H9 (cell line): ENCODE results near the gene TMC3. TPM values are rescaled to one million over a fixed set of nuclear protein-coding genes. Genes with fewer than 3 reads are reported as not detected.

ENCODE experiments used
- DNase-seq: peaks from one replicate; pipeline ENCODE4 v3.0.0-alpha.2; 2017
- H2AFZ ChIP-seq: one replicate; pipeline ENCODE4 v1.6.1; 2013; ENCODE audit warnings: mild to moderate bottlenecking, low read length, control low read depth, moderate library complexity
- H2AK5ac ChIP-seq: 2 replicates; pipeline ENCODE4 v1.6.1; 2013; ENCODE audit warnings: low read length, control low read depth, mixed read lengths; ENCODE audit not compliant: insufficient read length
- H2BK120ac ChIP-seq: one replicate; pipeline ENCODE4 v1.6.1; 2013; ENCODE audit warnings: low read depth, mild to moderate bottlenecking, low read length, control low read depth, inconsistent platforms; ENCODE audit not compliant: poor library complexity, severe bottlenecking
- H2BK12ac ChIP-seq: 2 replicates; pipeline ENCODE4 v1.6.1; 2013; ENCODE audit warnings: low read length, control low read depth, mixed read lengths, low read depth; ENCODE audit not compliant: insufficient read length
- H2BK15ac ChIP-seq: 2 replicates; pipeline ENCODE4 v1.6.1; 2013; ENCODE audit warnings: low read depth, low read length, control low read depth
- H2BK20ac ChIP-seq: one replicate; pipeline ENCODE4 v1.6.1; 2013; ENCODE audit warnings: low read depth, mild to moderate bottlenecking, low read length, control low read depth, inconsistent platforms; ENCODE audit not compliant: poor library complexity, severe bottlenecking
- H2BK5ac ChIP-seq: 2 replicates; pipeline ENCODE4 v1.6.1; 2013; ENCODE audit warnings: low read length, control low read depth, mixed read lengths; ENCODE audit not compliant: insufficient read length
- H3K14ac ChIP-seq: 2 replicates; pipeline ENCODE4 v1.6.1; 2013; ENCODE audit warnings: low read length, control low read depth; ENCODE audit not compliant: insufficient read depth
- H3K18ac ChIP-seq: 2 replicates; pipeline ENCODE4 v1.6.1; 2013; ENCODE audit warnings: low read depth, mild to moderate bottlenecking, mixed read lengths, low read length, control low read depth; ENCODE audit not compliant: insufficient read length
- H3K23ac ChIP-seq: 2 replicates; pipeline ENCODE4 v1.6.1; 2013; ENCODE audit warnings: low read length, control low read depth, mixed read lengths, low read depth; ENCODE audit not compliant: insufficient read length
- H3K23me2 ChIP-seq: 2 replicates; pipeline ENCODE4 v1.6.1; 2013; ENCODE audit warnings: low read depth, mild to moderate bottlenecking, mixed read lengths, low read length, control low read depth; ENCODE audit not compliant: insufficient read length, poor library complexity, severe bottlenecking
- H3K27ac ChIP-seq: 2 replicates; pipeline ENCODE4 v1.5.1; 2013; ENCODE audit warnings: low read length, control low read depth, mixed read lengths, low read depth; ENCODE audit not compliant: insufficient read length
- H3K27me3 ChIP-seq: 2 replicates; pipeline ENCODE4 v1.6.1; 2013; ENCODE audit warnings: low read length, control low read depth, inconsistent platforms; ENCODE audit not compliant: insufficient read depth
- H3K4ac ChIP-seq: 2 replicates; pipeline ENCODE4 v1.6.1; 2013; ENCODE audit warnings: low read depth, mild to moderate bottlenecking, control low read depth, inconsistent platforms, low read length, moderate library complexity
- H3K4me1 ChIP-seq: 2 replicates; pipeline ENCODE4 v1.6.1; 2013; ENCODE audit warnings: low read length, control low read depth, inconsistent platforms; ENCODE audit not compliant: insufficient read depth
- H3K4me2 ChIP-seq: 2 replicates; pipeline ENCODE4 v1.6.1; 2013; ENCODE audit warnings: low read length, control low read depth, mixed read lengths; ENCODE audit not compliant: insufficient read length, insufficient read depth
- H3K56ac ChIP-seq: 2 replicates; pipeline ENCODE4 v1.6.1; 2013; ENCODE audit warnings: low read depth, mild to moderate bottlenecking, mixed read lengths, low read length, control low read depth; ENCODE audit not compliant: insufficient read length
- H3K79me1 ChIP-seq: 2 replicates; pipeline ENCODE4 v1.6.1; 2013; ENCODE audit warnings: low read depth, mild to moderate bottlenecking, moderate library complexity, low read length, control low read depth, inconsistent platforms; ENCODE audit not compliant: insufficient read depth, poor library complexity, severe bottlenecking
- H3K79me2 ChIP-seq: 2 replicates; pipeline ENCODE4 v1.6.1; 2013; ENCODE audit warnings: low read length, control low read depth, inconsistent platforms; ENCODE audit not compliant: insufficient read depth
- H3K9ac ChIP-seq: 2 replicates; pipeline ENCODE4 v1.6.1; 2013; ENCODE audit warnings: low read length, control low read depth, mixed read lengths; ENCODE audit not compliant: insufficient read length; ENCODE audit errors: extremely low read depth
- H3K9me3 ChIP-seq: one replicate; pipeline ENCODE4 v1.6.1; 2013; ENCODE audit warnings: low read depth, low read length, inconsistent platforms; ENCODE audit not compliant: control insufficient read depth
- H3T11ph ChIP-seq: one replicate; pipeline ENCODE4 v1.6.1; 2013; ENCODE audit warnings: mild to moderate bottlenecking, low read length, control low read depth, inconsistent platforms
- H4K20me1 ChIP-seq: one replicate; pipeline ENCODE4 v1.6.1; 2013; ENCODE audit not compliant: control insufficient read depth, insufficient read length, insufficient read depth
- H4K5ac ChIP-seq: 2 replicates; pipeline ENCODE4 v1.6.1; 2013; ENCODE audit warnings: low read depth, mild to moderate bottlenecking, mixed read lengths, low read length, control low read depth; ENCODE audit not compliant: insufficient read length
- H4K8ac ChIP-seq: replicated peaks from 2 replicates; pipeline ENCODE4 v1.6.1; 2013; ENCODE audit warnings: low read length, control low read depth, mixed read lengths, low read depth; ENCODE audit not compliant: insufficient read length
- H4K91ac ChIP-seq: 2 replicates; pipeline ENCODE4 v1.6.1; 2013; ENCODE audit warnings: low read depth, mild to moderate bottlenecking, moderate library complexity, mixed read lengths, low read length, control low read depth; ENCODE audit not compliant: insufficient read length
- H3K27ac Mint-ChIP-seq, 3 experiments: 2 replicates in 2 of 3; 3 replicates in 1 of 3; pipeline ENCODE4 v1.8.0; 2020 to 2021; ENCODE audit warnings: mixed read lengths in 3 of 3, mild to moderate bottlenecking in 1 of 3, moderate library complexity in 1 of 3
- H3K27me3 Mint-ChIP-seq: 2 replicates; pipeline ENCODE4 v1.8.0; 2021; ENCODE audit warnings: low read depth, mild to moderate bottlenecking, moderate library complexity, mixed read lengths
- H3K36me3 Mint-ChIP-seq, 3 experiments: 2 replicates in 2 of 3; 3 replicates in 1 of 3; pipeline ENCODE4 v1.8.0; 2020 to 2021; ENCODE audit warnings: low read depth in 3 of 3, mixed read lengths in 3 of 3; ENCODE audit not compliant: insufficient read depth in 1 of 3
- H3K4me1 Mint-ChIP-seq, 2 experiments: 2 replicates each; pipeline ENCODE4 v1.8.0; 2020; ENCODE audit warnings: mixed read lengths in 2 of 2
- H3K4me3 Mint-ChIP-seq, 2 experiments: 2 replicates in 1 of 2; 3 replicates in 1 of 2; pipeline ENCODE4 v1.8.0; 2020 to 2021; ENCODE audit warnings: mild to moderate bottlenecking in 2 of 2, mixed read lengths in 2 of 2, moderate library complexity in 1 of 2
- H3K9me3 Mint-ChIP-seq, 2 experiments: 2 replicates in 1 of 2; 3 replicates in 1 of 2; pipeline ENCODE4 v1.8.0; 2020; ENCODE audit warnings: mild to moderate bottlenecking in 2 of 2, mixed read lengths in 2 of 2, moderate library complexity in 1 of 2
- WGBS: extraction: QIAGEN DNeasy Blood & Tissue Kit; methylation state at CpG from one replicate; pipeline ENCODE4 v1.1.7; 2013; ENCODE audit warnings: missing lambda C conversion rate, low lambda C conversion rate, mixed read lengths; ENCODE audit not compliant: insufficient read length; ENCODE audit errors: extremely low coverage; 5-methylcytosine and 5-hydroxymethylcytosine counted together
- total RNA-seq: library from RNA; stranded (reverse); gene quantifications from 2 replicates; pipeline ENCODE4 v1.2.1, GENCODE V29; 2021
- TF ChIP-seq, protein P1 (sequence below): fragments of 200-600 bp; sonication (generic); conservative IDR thresholded peaks from 3 replicates; pipeline ENCODE4 v1.8.0; 2021; ENCODE audit warnings: antibody characterized with exemption, mild to moderate bottlenecking

The TMC3 gene
- total RNA-seq, 1 experiment from 2014 or later: not detected

GRCh38 chr15:81339851-81340250, 34.2 kb downstream of the TMC3 start:
- H2BK5ac ChIP-seq: no peak overlapping the region
- no peak overlapping the region for H3K4me3 Mint-ChIP-seq
- no peak overlapping the region for H2AFZ ChIP-seq
- H3K4me1 Mint-ChIP-seq: 0 out of 4 replicates have a peak, but pooled peaks cover 2 to 3% of the 10 kb centered on the region in 2 experiments
- no CpG with 5 or more reads among the region's 4 CpGs for WGBS
- H3K9ac ChIP-seq: no peak overlapping the region
- no peaks in the 10 kb centered on the region for H3K27me3 ChIP-seq
- H2BK12ac ChIP-seq: no peak overlapping the region
- H3K27ac ChIP-seq: no peak overlapping the region
- H3T11ph ChIP-seq: no peak overlapping the region
- no peaks in the 10 kb centered on the region for H3K36me3 Mint-ChIP-seq
- H3K18ac ChIP-seq: no peak overlapping the region
- no peak overlapping the region for H3K14ac ChIP-seq
- TF ChIP-seq, protein P1, sequence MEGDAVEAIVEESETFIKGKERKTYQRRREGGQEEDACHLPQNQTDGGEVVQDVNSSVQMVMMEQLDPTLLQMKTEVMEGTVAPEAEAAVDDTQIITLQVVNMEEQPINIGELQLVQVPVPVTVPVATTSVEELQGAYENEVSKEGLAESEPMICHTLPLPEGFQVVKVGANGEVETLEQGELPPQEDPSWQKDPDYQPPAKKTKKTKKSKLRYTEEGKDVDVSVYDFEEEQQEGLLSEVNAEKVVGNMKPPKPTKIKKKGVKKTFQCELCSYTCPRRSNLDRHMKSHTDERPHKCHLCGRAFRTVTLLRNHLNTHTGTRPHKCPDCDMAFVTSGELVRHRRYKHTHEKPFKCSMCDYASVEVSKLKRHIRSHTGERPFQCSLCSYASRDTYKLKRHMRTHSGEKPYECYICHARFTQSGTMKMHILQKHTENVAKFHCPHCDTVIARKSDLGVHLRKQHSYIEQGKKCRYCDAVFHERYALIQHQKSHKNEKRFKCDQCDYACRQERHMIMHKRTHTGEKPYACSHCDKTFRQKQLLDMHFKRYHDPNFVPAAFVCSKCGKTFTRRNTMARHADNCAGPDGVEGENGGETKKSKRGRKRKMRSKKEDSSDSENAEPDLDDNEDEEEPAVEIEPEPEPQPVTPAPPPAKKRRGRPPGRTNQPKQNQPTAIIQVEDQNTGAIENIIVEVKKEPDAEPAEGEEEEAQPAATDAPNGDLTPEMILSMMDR: no peak
- no peak overlapping the region; a peak in 1 of 7 replicates for H3K27ac Mint-ChIP-seq
- no peaks in the 10 kb centered on the region; the same call in 1 of the 2 replicates for H3K27me3 Mint-ChIP-seq
- H4K8ac ChIP-seq: no peak overlapping the region
- no peaks in the 10 kb centered on the region for H3K9me3 Mint-ChIP-seq
- H3K23ac ChIP-seq: no peak overlapping the region
- H3K56ac ChIP-seq: no peak overlapping the region
- no peaks in the 10 kb centered on the region for H3K4me1 ChIP-seq
- no peaks in the 10 kb centered on the region for H4K20me1 ChIP-seq
- DNase-seq: no peak
- no peaks in the 10 kb centered on the region for H3K79me2 ChIP-seq
- H2BK20ac ChIP-seq: no peak overlapping the region
- no peak overlapping the region for H4K91ac ChIP-seq
- no peaks in the 10 kb centered on the region for H3K23me2 ChIP-seq
- H3K9me3 ChIP-seq: no peaks in the 10 kb centered on the region
- H2BK15ac ChIP-seq: no peak overlapping the region
- H3K4me2 ChIP-seq: no peak overlapping the region
- no peak overlapping the region for H2BK120ac ChIP-seq
- H2AK5ac ChIP-seq: no peak overlapping the region
- no peak overlapping the region for H3K4ac ChIP-seq
- no peak overlapping the region for H4K5ac ChIP-seq
- no peaks in the 10 kb centered on the region for H3K79me1 ChIP-seq
